Tongue (tissue), 2 donors: ENCODE measurements around the gene SOWAHD. TPM values are rescaled to one million over a fixed set of nuclear protein-coding genes. Genes with fewer than 3 reads are reported as not detected.

Experiments used
- small RNA-seq: library from RNA; depleted of rRNA; stranded (forward); fragments of <200 nt; gene quantifications from one replicate; pipeline ENCODE3, GENCODE V24; 2014; ENCODE audit warnings: low replicate concordance
- total RNA-seq: library from RNA; depleted of rRNA; stranded (reverse); fragments of >200 nt; gene quantifications from one replicate; pipeline ENCODE4 v1.2.3, GENCODE V29; 2014

SOWAHD gene
- total RNA-seq, 1 donor from 2014 or later: 0.31 TPM

Small RNA genes within 50 kb of the gene (small RNA-seq; reads per million reads assigned to genes)
- not detected for gene SNORA69

Other genes starting within 250 kb of the SOWAHD start
- gene STEEP1, start 193.2 kb upstream of the SOWAHD start, total RNA-seq: 28.6 TPM
- 34.2 TPM for gene UBE2A, start 184.0 kb upstream of the SOWAHD start, total RNA-seq
- 6.7 TPM for gene NKRF, start 152.2 kb upstream of the SOWAHD start, total RNA-seq
- gene SEPTIN6, start 65.4 kb upstream of the SOWAHD start, total RNA-seq: 17.8 TPM
- 4,418 TPM for gene RPL39, start 33.0 kb downstream of the SOWAHD start, total RNA-seq
- gene UPF3B, start 94.4 kb downstream of the SOWAHD start, total RNA-seq: 1.8 TPM
- gene RNF113A, start 113.1 kb downstream of the SOWAHD start, total RNA-seq: 13.2 TPM
- 47.7 TPM for gene NDUFA1, start 113.2 kb downstream of the SOWAHD start, total RNA-seq
- 0.41 TPM for gene AKAP14, start 137.3 kb downstream of the SOWAHD start, total RNA-seq
- 5.9 TPM for gene NKAP, start 185.2 kb downstream of the SOWAHD start, total RNA-seq